ENCODE measurements around the gene PIR. TPM values are rescaled to one million over a fixed set of nuclear protein-coding genes. Genes with fewer than 3 reads are reported as not detected.
A peak's percentile ranks its signal among the peaks of the same experiment; 100 is the strongest.

Gene PIR
- polyA plus RNA-seq, 1 donor = 2.3 TPM

GRCh38 chrX:15349046-15349445, 144.1 kb downstream of the PIR start:
- DNase-seq (ENCODE audit: low read depth) = peak; percentile 35

GRCh38 chrX:15345976-15346375, 147.2 kb downstream of the PIR start:
- DNase-seq (ENCODE audit: low read depth) = no peak

GRCh38 chrX:15344106-15344505, 149.0 kb downstream of the PIR start:
- no peak for DNase-seq (ENCODE audit: low read depth)

GRCh38 chrX:15343075-15343476, 150.1 kb downstream of the PIR start:
- DNase-seq (ENCODE audit: low read depth) = no peak

GRCh38 chrX:15340867-15341266, 152.3 kb downstream of the PIR start:
- no peak for DNase-seq (ENCODE audit: low read depth)

GRCh38 chrX:15336023-15336413, 157.1 kb downstream of the PIR start:
- DNase-seq (ENCODE audit: low read depth) = no peak

GRCh38 chrX:15335135-15336022, 157.8 kb downstream of the PIR start, which contains the start of gene PIGA:
TSS of gene PIGA (minus strand) at chrX:15335523. CDS start at chrX:15331930, 3,593 bp downstream.
- peak; percentile 89 for DNase-seq (ENCODE audit: low read depth)

Other genes with a start within 250 kb of the PIR start
- 4.1 TPM for gene ASB9, start 223.2 kb downstream of the PIR start, polyA plus RNA-seq (ENCODE audit: insufficient read length)
- 12.2 TPM for gene ASB11, start 177.7 kb downstream of the PIR start, polyA plus RNA-seq (ENCODE audit: insufficient read length)
- 5.4 TPM for gene PIGA, start 157.8 kb downstream of the PIR start, polyA plus RNA-seq (ENCODE audit: insufficient read length)
- 0.59 TPM for gene VEGFD, start 108.9 kb downstream of the PIR start, polyA plus RNA-seq (ENCODE audit: insufficient read length)
- gene BMX, start 7.5 kb upstream of the PIR start, polyA plus RNA-seq (ENCODE audit: insufficient read length) = 1.8 TPM
- not detected for gene ACE2, start 107.6 kb upstream of the PIR start, polyA plus RNA-seq (ENCODE audit: insufficient read length)
- gene CLTRN, start 171.5 kb upstream of the PIR start, polyA plus RNA-seq (ENCODE audit: insufficient read length) = 0.61 TPM
- gene CA5B, start 244.9 kb upstream of the PIR start, polyA plus RNA-seq (ENCODE audit: insufficient read length) = 4.5 TPM